ENCODE data around the gene ASXL2.

Gene ASXL2

DNA sequence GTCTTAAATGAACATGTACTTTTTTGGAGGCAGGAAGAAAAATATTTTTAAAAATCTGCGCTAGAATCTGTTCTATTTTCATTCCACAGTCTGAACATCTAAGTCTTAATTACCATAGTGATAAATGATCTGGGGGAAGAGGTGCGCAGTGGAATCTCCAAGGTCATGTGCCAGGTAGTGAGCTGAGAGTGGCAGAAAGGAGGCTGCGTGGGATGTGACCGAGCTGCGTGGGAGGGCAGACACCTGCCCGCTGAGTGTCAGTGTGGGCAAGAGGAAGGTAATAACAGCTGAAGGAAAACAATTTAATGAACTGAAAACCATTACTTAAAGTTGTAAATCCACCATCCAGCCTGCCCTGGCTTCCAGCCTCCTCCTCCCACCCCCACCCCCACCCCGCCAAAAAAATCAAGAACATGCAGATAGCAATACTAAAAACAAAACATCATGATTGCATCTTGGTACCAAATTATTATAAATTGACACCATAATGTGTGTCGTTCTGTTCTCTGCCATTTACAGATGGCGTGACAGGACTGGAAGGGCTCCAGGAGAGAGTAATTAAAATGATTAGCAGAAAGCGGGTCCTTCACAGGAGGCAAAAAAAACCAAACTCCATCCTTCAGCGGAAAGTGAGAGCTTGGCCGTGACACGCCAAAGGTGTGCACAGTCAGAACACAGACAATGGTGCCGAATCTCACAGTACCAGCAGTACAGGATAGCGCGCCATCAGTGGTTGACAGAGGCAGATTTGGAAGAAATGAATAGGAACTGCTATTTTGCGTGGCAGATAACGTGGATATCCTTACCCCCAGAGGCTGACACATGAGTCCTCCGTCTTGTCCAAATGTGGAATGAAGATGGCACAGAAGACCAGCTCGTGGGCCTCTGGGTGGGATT lies 193.5 kb downstream of the ASXL2 start:
- DNase-seq, result no peak

Measured in activated CD8-positive, alpha-beta memory T cell treated with anti-CD3 and anti-CD28 coated beads, Interleukin-2, amount 50 U/mL, for 4 hours (primary cell).